ENCODE data around the gene TMC4. TPM values are rescaled to one million over a fixed set of nuclear protein-coding genes. Genes with fewer than 3 reads are reported as not detected.

Gene TMC4
- total and polyA plus RNA-seq, 4 donors = 0.23 to 2.4 (median 1.4) TPM

GRCh38 chr19:54193011-54193410 lies 20.1 kb upstream of the TMC4 start:
- Histone ChIP-seq H3K4me1 (ENCODE audit: control insufficient read depth in 4 of 4, insufficient read depth in 4 of 4, low read length in 3 of 4) (peaks cover 17 to 30% (median 24%) of the 10 kb centered on the region in 4 donors), H3K9me3 (ENCODE audit: control insufficient read depth in 4 of 4, low read length in 3 of 4) (no peaks in the 10 kb centered on the region), H3K9ac (ENCODE audit: low read depth in 1 of 2, low read length in 2 of 2) (no peak overlapping the region), H3K27me3 (ENCODE audit: control insufficient read depth in 4 of 4, insufficient read depth in 4 of 4, low read length in 3 of 4) (no peaks in the 10 kb centered on the region), H3K27ac (ENCODE audit: low read depth in 1 of 2, low read length in 2 of 2) (no peak overlapping the region), H3K4me3 (ENCODE audit: low read depth in 1 of 3, low read length in 3 of 3) (no peak overlapping the region), H3K36me3 (ENCODE audit: control insufficient read depth in 4 of 4, insufficient read depth in 3 of 4, low read depth in 1 of 4, low read length in 3 of 4) (peaks cover 4 to 17% (median 13%) of the 10 kb centered on the region in 4 donors)
- TF ChIP-seq JUND (IDR thresholded peaks at IDR 0.05) (no peak), GABPA (IDR thresholded peaks at IDR 0.05 in 1 of 2, conservative IDR thresholded peaks at IDR 0.05 in 1 of 2) (no peak), CTCF (IDR thresholded peaks at IDR 0.05; ENCODE audit: low read depth, low read length, missing input control) (no peak), YY1 (IDR thresholded peaks at IDR 0.05) (no peak), RXRA (IDR thresholded peaks at IDR 0.05) (no peak), ZBTB33 (IDR thresholded peaks at IDR 0.05) (no peak), HNF4G (IDR thresholded peaks at IDR 0.05) (no peak), HNF4A (conservative IDR thresholded peaks at IDR 0.05) (no peak), RAD21 (IDR thresholded peaks at IDR 0.05) (no peak), FOXA1 (IDR thresholded peaks at IDR 0.05) (no peak), ATF3 (IDR thresholded peaks at IDR 0.05) (no peak), SP1 (IDR thresholded peaks at IDR 0.05) (no peak), FOXA2 (IDR thresholded peaks at IDR 0.05) (no peak), NR2F2 (IDR thresholded peaks at IDR 0.05) (no peak), REST (IDR thresholded peaks at IDR 0.05) (no peak), EGR1 (IDR thresholded peaks at IDR 0.05; ENCODE audit: low read depth in 2 of 2) (no peak), TAF1 (conservative IDR thresholded peaks at IDR 0.05) (no peak), MAX (IDR thresholded peaks at IDR 0.05) (no peak)
- no peak for DNase-seq (ENCODE audit: low spot score)
- 97% methylated on average over 11 of the region's 11 CpGs for WGBS
